Activated CD4-positive, alpha-beta T cell treated with anti-CD3 and anti-CD28 coated beads for 4 hours (primary cell): Measurements from ENCODE around the gene PACSIN2.

Experiments used
- DNase-seq, 2 donors: peaks; one replicate each; pipeline ENCODE4 v3.0.0-alpha.2; 2020

PACSIN2 gene

DNA sequence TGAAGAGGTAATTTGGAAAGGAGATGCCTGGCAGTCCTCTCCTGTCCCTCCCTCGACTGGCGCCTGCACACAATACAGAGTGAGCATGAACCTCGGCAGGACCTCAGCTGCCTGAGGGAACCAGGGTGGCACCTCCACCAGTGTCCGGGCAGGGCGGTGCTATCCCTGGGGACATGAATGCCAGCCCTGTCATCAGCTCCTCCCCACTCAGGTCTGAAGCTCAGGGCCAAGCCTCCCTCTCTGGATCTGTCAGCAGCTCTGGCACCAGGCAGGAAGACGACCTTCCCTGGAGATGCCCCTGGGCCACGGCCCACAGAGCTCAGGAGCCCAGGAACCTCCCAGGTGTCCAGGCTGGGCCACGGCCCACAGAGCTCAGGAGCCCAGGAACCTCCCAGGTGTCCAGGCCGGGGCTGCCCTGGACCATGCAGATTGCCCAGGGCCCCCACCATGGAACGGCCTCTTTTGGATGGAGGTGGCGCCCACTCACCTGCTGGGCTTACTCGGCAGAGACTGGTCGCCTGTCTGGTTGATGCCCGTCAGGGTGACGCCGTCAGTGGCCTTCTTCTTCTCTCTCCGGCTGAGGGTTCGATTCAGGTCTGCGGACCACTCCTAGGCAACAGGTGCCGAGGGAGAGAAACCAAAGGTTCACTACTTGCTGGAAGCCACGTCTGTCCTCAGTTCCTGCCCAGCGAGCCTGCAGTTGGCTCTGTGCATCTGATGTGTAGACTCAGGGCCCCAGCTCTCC, 136.2 kb downstream of the PACSIN2 start:
- DNase-seq, result no peak

DNA sequence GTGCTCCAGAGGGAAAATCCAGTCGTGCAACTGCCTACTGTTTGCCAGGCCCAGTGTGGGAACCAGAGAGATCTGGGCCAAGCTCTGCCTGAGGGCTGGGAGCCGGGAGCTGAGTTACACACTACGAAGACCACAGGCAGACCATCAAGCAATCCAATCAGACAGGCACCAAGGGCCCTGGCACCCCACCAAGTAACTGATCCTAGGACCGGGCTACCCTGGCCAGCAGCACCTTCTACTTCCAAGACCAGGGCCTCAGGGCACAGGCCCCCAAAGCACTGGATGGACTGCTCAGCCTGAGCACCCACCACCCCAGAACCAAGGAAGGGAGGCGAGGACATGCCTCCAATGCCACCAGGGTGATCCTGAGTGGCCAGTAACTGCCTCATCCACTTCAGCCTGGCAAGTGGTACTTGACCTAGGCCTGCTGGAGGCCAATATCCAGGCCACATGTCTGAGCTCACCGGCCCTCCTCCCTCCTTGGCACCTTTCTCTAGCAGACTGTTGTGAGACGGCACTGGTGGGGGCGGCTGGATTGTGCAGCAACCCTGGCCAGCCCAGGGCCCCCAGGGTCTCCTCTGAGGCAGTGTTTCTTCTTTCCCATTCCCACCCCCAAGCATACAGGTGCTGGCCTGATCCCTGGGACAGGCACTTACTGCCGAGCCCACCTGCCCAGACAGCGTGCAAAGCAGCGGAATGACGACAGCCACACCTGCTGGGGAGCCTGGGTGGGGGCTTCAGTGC, 137.2 kb downstream of the PACSIN2 start:
- no peak for DNase-seq

- DNase-seq, result no peak
Measured at GRCh38 chr22:42877158-42877557, 137.8 kb downstream of the PACSIN2 start.

DNA sequence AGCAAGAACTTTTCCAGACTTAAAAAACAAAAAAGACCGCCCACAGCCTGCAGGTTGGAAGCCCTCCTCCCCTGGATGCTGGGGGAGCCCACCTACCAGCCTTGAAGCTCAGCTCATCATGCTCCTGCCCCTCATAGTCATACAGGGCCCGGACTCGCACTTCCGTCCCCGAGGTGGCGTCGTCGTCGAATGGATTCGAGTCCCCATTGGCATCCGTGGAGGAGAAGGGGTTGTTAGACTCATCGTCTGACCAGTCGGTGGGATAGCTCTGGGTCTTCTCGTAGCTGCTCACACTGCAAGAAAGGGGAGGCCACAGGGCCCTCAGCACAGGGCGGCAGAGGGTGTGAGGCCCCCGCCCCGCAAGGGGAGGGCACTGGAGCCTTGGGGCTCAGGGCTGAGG, 138.9 kb downstream of the PACSIN2 start:
- no peak for DNase-seq

DNA sequence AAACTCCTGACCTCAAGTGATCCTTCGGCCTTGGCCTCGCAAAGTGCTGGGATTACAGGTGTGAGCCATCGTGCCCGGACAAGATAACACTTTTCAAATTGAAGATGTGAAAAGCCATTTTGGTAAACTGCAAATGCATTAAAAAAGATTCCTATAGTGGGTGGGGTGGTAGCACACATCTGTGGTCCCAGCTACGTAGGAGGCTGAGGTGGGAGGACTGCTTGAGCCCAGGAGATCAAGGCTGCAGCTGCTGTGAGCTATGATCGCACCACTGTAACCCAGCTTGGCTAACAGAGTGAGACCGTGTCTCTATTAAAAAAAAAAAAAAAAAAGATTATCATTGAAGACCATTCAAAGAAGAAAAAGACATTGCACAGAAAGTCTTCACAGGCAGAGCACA, 140.9 kb downstream of the PACSIN2 start:
- no peak for DNase-seq

GRCh38 chr22:42873356-42873755, 141.6 kb downstream of the PACSIN2 start:
- DNase-seq, result no peak

DNA sequence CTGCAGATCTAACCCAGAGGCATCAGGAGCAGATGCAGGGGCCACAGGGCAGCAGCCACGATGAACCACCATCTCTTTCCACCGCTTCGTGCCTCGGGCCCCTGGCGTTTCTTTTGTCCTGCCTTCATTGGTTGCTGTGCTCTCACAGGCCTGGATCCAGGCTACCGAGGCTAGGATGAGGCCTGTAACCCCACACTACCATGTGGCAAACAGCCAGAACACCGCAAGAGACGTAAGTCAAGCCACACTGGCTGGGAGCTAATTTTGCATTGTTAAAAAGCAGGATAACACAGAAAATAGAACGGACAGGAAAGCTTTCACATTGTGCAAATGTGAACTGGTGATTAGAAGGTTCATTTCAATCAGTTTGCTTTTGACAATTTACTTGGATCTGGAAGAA, 142.1 kb downstream of the PACSIN2 start:
- DNase-seq, result no peak

DNA sequence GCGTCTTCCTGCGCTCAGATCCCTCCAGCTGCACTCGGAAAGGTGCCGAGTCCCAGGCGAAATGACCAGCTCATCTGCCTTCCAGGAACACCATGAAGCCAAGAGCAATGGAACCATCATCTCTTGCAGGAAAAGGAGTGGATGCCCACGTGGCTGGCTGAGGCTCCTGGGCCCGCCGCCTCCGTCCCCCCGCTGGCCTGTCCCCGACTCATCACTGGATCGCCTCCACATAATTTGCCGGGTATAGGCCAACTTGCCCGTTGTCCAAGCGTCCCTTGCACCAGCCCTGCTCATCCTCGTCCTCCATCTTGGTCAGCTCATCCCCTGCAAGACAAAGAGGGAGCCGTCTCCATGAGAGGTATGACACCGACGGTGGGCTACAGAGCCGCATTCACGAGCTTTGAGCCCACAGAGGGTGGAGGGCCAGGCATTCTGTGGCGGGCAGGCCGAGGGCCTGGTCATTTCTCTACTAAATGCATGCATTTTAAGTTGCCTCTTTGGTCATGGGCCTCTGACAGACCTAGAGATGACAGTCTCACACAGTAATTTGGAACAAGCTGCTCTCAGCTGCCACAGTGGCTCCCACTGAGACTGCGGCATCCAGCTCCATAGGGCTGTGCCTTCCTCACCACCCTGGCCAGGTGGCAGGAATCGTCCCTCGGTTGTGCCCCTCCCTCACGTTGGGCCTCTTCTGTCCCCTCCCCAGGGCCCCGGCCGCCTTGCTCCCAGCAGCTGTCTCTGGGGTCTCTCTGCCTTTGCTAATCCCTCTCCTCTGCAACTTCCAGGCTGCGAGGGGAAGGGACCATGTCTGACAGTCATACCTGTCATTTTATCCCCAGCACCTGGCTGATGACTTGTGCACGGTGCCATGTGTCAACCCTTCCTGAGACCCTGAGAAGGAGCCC, 143.6 kb downstream of the PACSIN2 start:
- no peak for DNase-seq

DNA sequence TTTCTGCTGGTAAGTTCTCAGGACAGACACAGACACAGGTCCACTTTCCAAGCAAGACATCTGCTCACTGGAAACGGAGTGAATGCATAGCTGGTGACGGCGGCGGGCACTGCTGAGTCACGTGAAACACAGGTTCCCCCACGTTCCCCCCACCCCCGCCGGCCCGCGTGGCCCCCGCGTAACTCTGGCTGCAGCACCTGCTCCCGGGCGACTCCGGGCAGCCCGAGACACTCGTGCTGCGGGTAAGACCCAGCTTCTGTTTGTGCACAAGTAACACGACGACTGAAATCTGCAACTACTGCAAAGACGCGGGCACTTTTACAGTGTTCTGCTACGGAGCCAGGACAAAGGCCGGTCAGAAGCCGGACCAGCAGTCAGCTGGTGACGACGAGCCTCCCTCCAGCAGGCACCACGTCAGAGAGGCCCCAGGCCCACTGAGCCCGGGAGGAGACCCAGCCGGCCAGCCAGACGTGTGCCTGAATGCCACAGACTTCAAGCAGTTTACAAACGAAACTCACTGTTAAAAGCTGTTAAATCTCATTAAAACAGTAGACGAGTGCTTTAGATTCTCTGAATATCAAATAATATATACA, 145.0 kb downstream of the PACSIN2 start:
- no peak for DNase-seq

GRCh38 chr22:42869463-42869862, 145.5 kb downstream of the PACSIN2 start:
- no peak for DNase-seq

DNA sequence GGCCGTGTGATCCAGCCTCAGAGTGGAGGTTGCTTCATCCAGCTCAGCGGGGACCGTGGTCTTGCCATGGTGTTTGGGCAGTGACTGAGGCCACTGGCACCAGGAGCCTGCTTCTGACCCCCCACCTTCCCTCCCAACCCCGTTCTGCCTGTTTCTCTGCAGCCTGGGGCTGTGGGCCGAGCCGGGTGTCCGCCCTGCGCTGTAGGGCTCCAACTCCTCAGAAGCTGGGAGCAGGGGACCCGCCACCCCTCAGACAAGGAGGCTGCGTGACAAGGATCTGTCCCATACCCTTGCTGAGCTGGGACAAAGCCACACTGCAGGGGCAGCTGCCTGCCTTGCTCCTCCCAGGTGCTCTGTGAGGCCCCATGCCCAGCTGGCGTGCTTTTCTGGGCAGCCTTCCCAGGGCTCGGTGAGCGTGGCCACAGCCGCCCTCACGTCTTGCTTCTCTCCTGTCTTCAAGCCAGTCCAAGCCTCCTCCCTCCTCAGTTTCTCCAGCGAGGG, 146.1 kb downstream of the PACSIN2 start:
- no peak for DNase-seq

GRCh38 chr22:42866100-42866499, 148.8 kb downstream of the PACSIN2 start:
- DNase-seq, result no peak

- no peak for DNase-seq
Measured at GRCh38 chr22:42865536-42865935, 149.4 kb downstream of the PACSIN2 start.

GRCh38 chr22:42863349-42863961, 151.5 kb downstream of the PACSIN2 start:
- peak; percentile 43 to 47 for DNase-seq

GRCh38 chr22:42862045-42862734, 152.8 kb downstream of the PACSIN2 start:
- no peak for DNase-seq

DNA sequence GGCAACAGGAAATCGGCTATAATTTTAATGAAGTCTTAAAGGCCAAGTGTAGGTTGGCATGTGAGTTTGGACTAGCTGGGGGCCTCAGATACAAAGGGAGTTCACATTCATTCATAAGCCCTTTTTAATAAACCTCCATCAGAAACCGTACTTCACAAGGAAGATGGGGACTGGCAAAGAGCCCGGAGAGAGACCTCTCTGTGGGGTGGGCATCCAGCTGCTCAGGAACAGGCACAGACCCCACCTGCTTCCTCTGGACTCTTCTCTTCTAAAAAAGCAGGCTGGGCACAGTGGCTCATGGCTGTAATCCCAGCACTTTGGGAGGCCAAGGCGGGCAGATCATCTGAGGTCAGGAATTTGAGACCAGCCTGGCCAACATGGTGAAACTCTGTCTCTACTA, 154.0 kb downstream of the PACSIN2 start:
- DNase-seq, result no peak

DNA sequence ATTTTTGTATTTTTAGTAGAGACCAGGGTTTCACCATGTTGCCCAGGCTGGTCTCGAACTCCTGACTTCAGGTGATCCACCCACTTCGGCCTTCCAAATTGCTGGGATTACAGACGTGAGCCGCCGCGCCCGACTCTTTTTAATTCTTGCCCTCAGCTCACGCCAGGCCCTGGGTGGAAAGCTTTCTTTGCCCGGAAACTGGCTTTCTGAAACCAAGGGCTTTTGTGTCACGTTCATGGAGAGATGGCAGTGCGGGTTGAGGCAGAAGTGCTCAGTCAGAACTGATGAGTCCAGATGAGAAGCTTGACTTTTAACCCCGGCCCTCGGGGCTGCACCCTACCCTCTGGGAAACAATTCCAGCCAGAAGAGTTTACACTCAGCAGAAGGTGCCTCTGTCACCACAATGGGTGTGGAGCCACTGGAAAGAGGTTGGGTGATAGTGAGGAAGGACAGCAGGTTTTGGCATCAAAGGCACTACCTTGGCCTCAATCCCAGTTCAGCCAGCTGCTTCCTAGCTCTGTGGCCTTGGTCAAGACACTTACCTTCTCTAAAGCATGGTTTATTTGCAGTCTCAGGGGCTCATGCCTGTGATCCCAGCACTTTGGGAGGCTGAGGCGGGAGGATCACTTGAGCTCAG, 157.0 kb downstream of the PACSIN2 start:
- DNase-seq, result no peak

DNA sequence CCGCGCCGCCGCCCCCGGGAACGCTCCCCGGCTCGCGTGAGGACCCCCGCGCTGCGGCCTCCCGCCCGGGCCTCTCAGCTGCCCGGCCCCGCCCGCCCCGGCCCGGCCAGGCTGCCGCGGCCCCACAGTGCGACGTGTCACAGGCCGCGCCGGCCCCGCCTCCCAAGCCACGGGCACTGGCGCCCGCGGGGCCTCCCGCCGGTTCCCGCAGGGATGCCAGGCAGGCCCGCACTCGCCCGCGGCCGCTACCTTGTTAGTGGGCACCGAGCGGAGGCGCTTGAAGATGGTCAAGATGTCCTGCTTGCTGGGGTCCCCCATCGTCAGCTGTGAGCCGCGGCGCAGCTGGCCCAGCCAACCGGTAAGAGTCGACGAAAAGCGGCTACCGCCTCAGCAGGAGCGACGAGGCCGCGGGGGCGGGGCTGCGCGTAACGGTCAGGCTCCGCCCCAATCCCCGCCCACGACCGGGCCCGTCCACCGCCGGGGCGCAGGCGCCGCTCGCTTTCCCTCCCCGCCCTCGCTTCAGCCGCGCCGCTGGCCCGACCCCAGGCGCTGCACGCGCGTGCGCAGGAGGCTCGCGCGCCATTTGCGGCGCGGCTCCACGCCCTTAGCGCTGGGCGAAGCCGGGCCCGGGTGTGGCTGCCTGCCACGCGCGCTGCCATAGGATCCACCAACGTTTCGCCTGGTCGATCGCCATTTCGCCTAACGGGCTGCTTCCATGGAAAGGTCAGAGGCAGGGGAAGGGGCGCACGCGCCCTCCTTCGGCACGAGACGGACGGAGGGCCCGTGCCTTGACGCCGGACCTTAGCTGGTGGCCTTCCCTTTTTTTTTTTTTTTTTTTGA, 157.9 kb downstream of the PACSIN2 start, which contains the start of gene ARFGAP3:
ARFGAP3 (minus strand) TSS at position 409 of the 840 bp plus-strand sequence; CDS start at position 318, 91 bp downstream.
- peak; percentile 95 to 97 for DNase-seq

DNA sequence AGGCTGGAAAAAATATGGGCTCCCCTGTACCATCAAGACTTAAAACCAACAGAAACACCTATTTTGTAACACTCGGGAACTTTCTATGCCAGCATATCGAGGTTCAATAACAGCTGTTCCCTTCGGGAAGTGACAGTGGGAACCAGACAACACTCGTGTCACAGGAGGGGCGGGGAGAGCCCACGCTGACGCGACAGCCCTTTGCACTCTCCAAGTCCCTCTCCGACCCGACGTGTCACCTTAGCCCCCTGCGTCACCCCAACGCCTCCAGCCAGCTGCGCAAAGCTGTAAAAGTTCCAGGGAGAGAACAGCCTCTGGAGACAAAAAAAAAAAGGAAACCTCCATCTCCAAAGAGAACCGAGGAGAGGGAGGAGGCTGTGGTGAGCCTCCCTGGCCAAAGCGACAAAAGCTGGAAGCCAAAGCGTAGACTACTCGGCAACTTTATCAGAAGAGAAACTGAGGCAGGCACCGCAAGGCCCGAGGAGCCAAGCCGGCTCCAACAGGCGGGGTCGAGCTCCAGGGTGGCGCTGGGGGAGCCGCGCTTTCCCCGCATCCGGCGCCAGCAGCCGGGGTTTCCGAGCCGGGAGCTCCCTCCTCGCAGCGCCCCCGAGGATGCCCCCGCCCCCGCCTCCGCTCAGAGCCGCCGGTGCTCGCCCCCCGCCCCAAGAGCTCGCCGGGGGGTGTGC, 158.6 kb downstream of the PACSIN2 start:
- DNase-seq, result peak; percentile 51 to 60
